HepG2 (cell line): ENCODE results near the gene CIB1.

Experiments
- ETV5 ChIP-seq: IDR thresholded peaks from 2 replicates; pipeline ENCODE4 v1.6.1; 2018; ENCODE audit warnings: missing biosample characterization, missing genetic modification reagents, inconsistent platforms, borderline replicate concordance
- POLR2A ChIP-seq, 2 experiments: IDR thresholded peaks; 2 replicates each; pipeline ENCODE4 v1.6.1; 2011; ENCODE audit warnings: low read depth in 2 of 2, low read length in 2 of 2, mild to moderate bottlenecking in 1 of 2, moderate library complexity in 1 of 2; ENCODE audit not compliant: insufficient read depth in 1 of 2
- SMC3 ChIP-seq: IDR thresholded peaks from 2 replicates; pipeline ENCODE4 v1.6.1; 2011; ENCODE audit warnings: low read length, improper control_type of control experiment
- ZNF232 ChIP-seq: sonication (generic); formaldehyde crosslinking; IDR thresholded peaks from 2 replicates; pipeline ENCODE4 v1.4.0; 2020; ENCODE audit warnings: missing genetic modification reagents, borderline replicate concordance
- TF ChIP-seq, protein P1 (sequence below): sonication (generic); formaldehyde crosslinking; IDR thresholded peaks from 2 replicates; pipeline ENCODE4 v1.5.0; 2020; ENCODE audit warnings: mild to moderate bottlenecking, missing genetic modification reagents, moderate library complexity
- TF ChIP-seq, protein P2 (sequence below): sonication (generic); formaldehyde crosslinking; IDR thresholded peaks from 2 replicates; pipeline ENCODE4 v1.4.0; 2020; ENCODE audit warnings: missing genetic modification reagents; ENCODE audit errors: not compliant biosample characterization

DNA sequence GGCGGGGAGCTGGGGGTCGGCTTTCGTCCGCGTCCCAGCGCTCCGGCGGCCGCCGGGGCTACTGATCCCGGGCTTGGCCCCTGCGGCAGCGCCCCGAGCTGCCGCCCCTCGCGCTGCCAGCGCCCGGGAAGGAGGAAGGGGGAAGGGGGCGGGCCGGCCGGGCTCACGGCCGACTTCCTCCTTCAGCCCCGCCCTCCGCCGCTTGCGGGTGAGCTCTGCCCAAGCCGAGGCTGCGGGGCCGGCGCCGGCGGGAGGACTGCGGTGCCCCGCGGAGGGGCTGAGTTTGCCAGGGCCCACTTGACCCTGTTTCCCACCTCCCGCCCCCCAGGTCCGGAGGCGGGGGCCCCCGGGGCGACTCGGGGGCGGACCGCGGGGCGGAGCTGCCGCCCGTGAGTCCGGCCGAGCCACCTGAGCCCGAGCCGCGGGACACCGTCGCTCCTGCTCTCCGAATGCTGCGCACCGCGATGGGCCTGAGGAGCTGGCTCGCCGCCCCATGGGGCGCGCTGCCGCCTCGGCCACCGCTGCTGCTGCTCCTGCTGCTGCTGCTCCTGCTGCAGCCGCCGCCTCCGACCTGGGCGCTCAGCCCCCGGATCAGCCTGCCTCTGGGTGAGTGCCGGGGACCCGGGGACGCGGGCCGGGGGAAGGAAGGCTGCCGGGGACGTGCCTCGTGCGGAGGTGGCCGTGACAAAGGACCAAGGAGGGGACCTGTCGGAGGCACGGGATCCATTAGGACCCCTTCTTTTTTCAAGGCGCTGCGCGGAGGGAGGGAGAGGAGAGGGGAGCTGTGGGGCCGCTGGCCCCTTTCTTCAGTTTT lies 32.4 kb downstream of the CIB1 start, which contains the start of gene SEMA4B:
- TF ChIP-seq, protein P1, sequence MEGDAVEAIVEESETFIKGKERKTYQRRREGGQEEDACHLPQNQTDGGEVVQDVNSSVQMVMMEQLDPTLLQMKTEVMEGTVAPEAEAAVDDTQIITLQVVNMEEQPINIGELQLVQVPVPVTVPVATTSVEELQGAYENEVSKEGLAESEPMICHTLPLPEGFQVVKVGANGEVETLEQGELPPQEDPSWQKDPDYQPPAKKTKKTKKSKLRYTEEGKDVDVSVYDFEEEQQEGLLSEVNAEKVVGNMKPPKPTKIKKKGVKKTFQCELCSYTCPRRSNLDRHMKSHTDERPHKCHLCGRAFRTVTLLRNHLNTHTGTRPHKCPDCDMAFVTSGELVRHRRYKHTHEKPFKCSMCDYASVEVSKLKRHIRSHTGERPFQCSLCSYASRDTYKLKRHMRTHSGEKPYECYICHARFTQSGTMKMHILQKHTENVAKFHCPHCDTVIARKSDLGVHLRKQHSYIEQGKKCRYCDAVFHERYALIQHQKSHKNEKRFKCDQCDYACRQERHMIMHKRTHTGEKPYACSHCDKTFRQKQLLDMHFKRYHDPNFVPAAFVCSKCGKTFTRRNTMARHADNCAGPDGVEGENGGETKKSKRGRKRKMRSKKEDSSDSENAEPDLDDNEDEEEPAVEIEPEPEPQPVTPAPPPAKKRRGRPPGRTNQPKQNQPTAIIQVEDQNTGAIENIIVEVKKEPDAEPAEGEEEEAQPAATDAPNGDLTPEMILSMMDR: no peak
- TF ChIP-seq ETV5 (CRISPR knock-in tag) (no peak), ZNF232 (CRISPR knock-in tag) (no peak), POLR2A (IDR thresholded peaks at IDR 0.05; ENCODE audit: insufficient read depth in 1 of 2, low read depth in 2 of 2, low read length in 2 of 2) (peak in 1 of 2 experiments; percentile 73; a peak in 3 of 4 replicates), SMC3 (no peak)
- TF ChIP-seq, protein P2, sequence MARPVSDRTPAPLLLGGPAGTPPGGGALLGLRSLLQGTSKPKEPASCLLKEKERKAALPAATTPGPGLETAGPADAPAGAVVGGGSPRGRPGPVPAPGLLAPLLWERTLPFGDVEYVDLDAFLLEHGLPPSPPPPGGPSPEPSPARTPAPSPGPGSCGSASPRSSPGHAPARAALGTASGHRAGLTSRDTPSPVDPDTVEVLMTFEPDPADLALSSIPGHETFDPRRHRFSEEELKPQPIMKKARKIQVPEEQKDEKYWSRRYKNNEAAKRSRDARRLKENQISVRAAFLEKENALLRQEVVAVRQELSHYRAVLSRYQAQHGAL: no peak
